Activated naive CD8-positive, alpha-beta T cell treated with anti-CD3 and anti-CD28 coated beads for 36 hours (primary cell): Measurements from ENCODE around the gene BACE2. TPM values are rescaled to one million over a fixed set of nuclear protein-coding genes. Genes with fewer than 3 reads are reported as not detected.

Experiments used
- total RNA-seq, 2 experiments: library from RNA; stranded (reverse); gene quantifications; one replicate each; pipeline ENCODE4 v1.2.3, GENCODE V29; 2021

The BACE2 gene
- total RNA-seq, 2 experiments from 2014 or later, result 1.8 to 2.0 TPM

Other genes with a start within 250 kb of the BACE2 start
- gene FAM3B, start 148.6 kb downstream of the BACE2 start, total RNA-seq, result not detected
- 10 to 100 TPM; 30.2 to 31.3 TPM for gene MX2, start 193.9 kb downstream of the BACE2 start, total RNA-seq